Kidney (tissue), 14 donors: ENCODE data around the gene LGMN. TPM values are rescaled to one million over a fixed set of nuclear protein-coding genes. Genes with fewer than 3 reads are reported as not detected.

Experiments
- DNase-seq, 5 donors: peaks; one replicate each; pipeline ENCODE4 v3.0.0-alpha.2; 2013 to 2020
- FAIRE-seq: peaks from 2 replicates; lab custom pipeline; 2012; peaks lifted over from hg19 to GRCh38; lab: Jason Lieb, UNC
- H3K27ac ChIP-seq, 2 donors: one replicate each; pipeline ENCODE4 v1.7.0; 2013; ENCODE audit warnings: low read depth in 2 of 2, low read length in 2 of 2, inconsistent platforms in 1 of 2
- H3K27me3 ChIP-seq: one replicate; pipeline ENCODE4 v1.7.1; 2013; ENCODE audit warnings: low read length, inconsistent platforms; ENCODE audit not compliant: control insufficient read depth, insufficient read depth
- H3K36me3 ChIP-seq, 3 donors: one replicate each; pipeline versions ENCODE4 v1.7.0 to v1.7.1; 2013; ENCODE audit warnings: low read length in 3 of 3, control low read depth in 1 of 3, inconsistent platforms in 1 of 3; ENCODE audit not compliant: insufficient read depth in 3 of 3, control insufficient read depth in 2 of 3
- H3K4me1 ChIP-seq, 3 donors: one replicate each; pipeline versions ENCODE4 v1.7.0 to v1.7.1; 2013; ENCODE audit warnings: low read length in 3 of 3, inconsistent platforms in 1 of 3, low read depth in 1 of 3; ENCODE audit not compliant: control insufficient read depth in 2 of 3, insufficient read depth in 2 of 3
- H3K4me3 ChIP-seq, 3 donors: one replicate each; pipeline versions ENCODE4 v1.7.0 to v1.8.1; 2013; ENCODE audit warnings: low read length in 3 of 3, control low read depth in 1 of 3, inconsistent platforms in 1 of 3
- H3K9ac ChIP-seq, 3 donors: one replicate each; pipeline versions ENCODE4 v1.7.0 to v1.7.1; 2013; ENCODE audit warnings: low read length in 3 of 3, control low read depth in 1 of 3, inconsistent platforms in 1 of 3
- H3K9me3 ChIP-seq, 3 donors: one replicate each; pipeline versions ENCODE4 v1.7.0 to v1.7.1; 2013; ENCODE audit warnings: low read length in 3 of 3, control low read depth in 1 of 3, inconsistent platforms in 1 of 3; ENCODE audit not compliant: control insufficient read depth in 2 of 3, insufficient read depth in 1 of 3
- CTCF ChIP-seq: IDR thresholded peaks from 3 replicates; pipeline ENCODE4 v1.5.1; 2012; ENCODE audit warnings: mild to moderate bottlenecking, moderate library complexity, borderline replicate concordance; ENCODE audit not compliant: insufficient read depth; ENCODE audit errors: extremely low read depth
- intact Hi-C: fragments of 100-400 bp; cut with DNase I; formaldehyde crosslinking; loops from one replicate; pipeline ENCODE4 v1.11.1; 2022
- polyA plus RNA-seq: library from polyadenylated mRNA; stranded (reverse); fragments of 350-450 nt; fragmentation: Illumina TruSeq; extraction: RNeasy Lipid Tissue Mini Kit (QIAGEN cat#74804); gene quantifications from one replicate; pipeline ENCODE4 v1.2.3, GENCODE V29; 2014; ENCODE audit warnings: low read depth, low replicate concordance; ENCODE audit not compliant: insufficient read depth
- total RNA-seq: library from RNA; stranded (reverse); fragmentation: NEBNext Ultra II Directional; extraction: Animal tissue kit (Norgen Biotek cat#: 25700); gene quantifications from one replicate; pipeline ENCODE4 v1.2.1, GENCODE V29; 2021
- donor health status: control.
- donor health status: control.
- donor health status: control.
- donor health status: control.
- donor health status: control.
- donor health status: DM: yes; HTN: yes; CAD: no.
- donor health status: Normal renal cell carcinoma (clear cell type).

LGMN gene
- total and polyA plus RNA-seq, 2 donors from 2014 or later: 66.3 to 200 TPM

- intact Hi-C loops: no loop called here
- Histone ChIP-seq H3K4me1 (peaks cover 0 to 6% (median 0%) of the 10 kb centered on the region in 3 donors), H3K27me3 (no peaks in the 10 kb centered on the region), H3K9ac (no peak overlapping the region), H3K27ac (no peak overlapping the region), H3K4me3 (no peak overlapping the region), H3K36me3 (no peaks in the 10 kb centered on the region), H3K9me3 (no peaks in the 10 kb centered on the region)
- DNase-seq (peak in 2 of 5 donors; percentile 14 to 74), FAIRE-seq (no peak)
- no peak for TF ChIP-seq CTCF
Measured at GRCh38 chr14:92657457-92658142, 90.8 kb downstream of the LGMN start.

GRCh38 chr14:92656306-92657081 is 91.9 kb downstream of the LGMN start:
- intact Hi-C loops: no loop called here
- TF ChIP-seq CTCF: peak; percentile 2
- peaks cover 0 to 6% (median 0%) of the 10 kb centered on the region in 3 donors for H3K4me1 ChIP-seq
- no peaks in the 10 kb centered on the region for H3K27me3 ChIP-seq
- no peaks in the 10 kb centered on the region for H3K9me3 ChIP-seq
- H3K9ac ChIP-seq: no peak overlapping the region
- no peak overlapping the region for H3K4me3 ChIP-seq
- H3K27ac ChIP-seq: peak overlapping the region in 1 of 2 donors; percentile 15
- DNase-seq (no peak), FAIRE-seq (no peak)
- H3K36me3 ChIP-seq: no peaks in the 10 kb centered on the region

- FAIRE-seq (no peak), DNase-seq (no peak)
- intact Hi-C loops: no loop called here
- no peak for TF ChIP-seq CTCF
- H3K9ac ChIP-seq: no peak overlapping the region
- H3K27ac ChIP-seq: no peak overlapping the region
- no peak overlapping the region for H3K4me3 ChIP-seq
- H3K27me3 ChIP-seq: no peaks in the 10 kb centered on the region
- no peaks in the 10 kb centered on the region for H3K36me3 ChIP-seq
- no peaks in the 10 kb centered on the region for H3K9me3 ChIP-seq
- peaks cover 0 to 6% (median 0%) of the 10 kb centered on the region in 3 donors for H3K4me1 ChIP-seq
Measured at GRCh38 chr14:92655419-92656201, 92.8 kb downstream of the LGMN start.
